Sigmoid colon (tissue), 7 donors: ENCODE data around the gene GCNT2. TPM values are rescaled to one million over a fixed set of nuclear protein-coding genes. Genes with fewer than 3 reads are reported as not detected.

Experiments used
- DNase-seq: peaks from one replicate; pipeline ENCODE4 v3.0.0-alpha.2; 2019
- H3K27ac ChIP-seq, 4 donors: fragments of 200-600 bp; sonication (generic); one replicate each; pipeline ENCODE4 v1.5.1; 2016 to 2019; ENCODE audit warnings: mild to moderate bottlenecking in 1 of 4
- H3K27me3 ChIP-seq, 3 donors: fragments of 200-600 bp; sonication (generic); one replicate each; pipeline ENCODE4 v1.5.1; 2019; ENCODE audit warnings: mild to moderate bottlenecking in 1 of 3
- H3K36me3 ChIP-seq, 4 donors: fragments of 200-600 bp; sonication (generic); one replicate each; pipeline ENCODE4 v1.5.1; 2016 to 2019
- H3K4me1 ChIP-seq, 4 donors: fragments of 200-600 bp; sonication (generic); one replicate each; pipeline ENCODE4 v1.5.1; 2017 to 2019
- H3K4me3 ChIP-seq, 4 donors: fragments of 200-600 bp; sonication (generic); one replicate each; pipeline ENCODE4 v1.5.1; 2017 to 2019; ENCODE audit warnings: mild to moderate bottlenecking in 2 of 4, moderate library complexity in 1 of 4
- H3K9me3 ChIP-seq, 4 donors: fragments of 200-600 bp in 3 of 4; sonication (generic) in 3 of 4; one replicate each; pipeline versions ENCODE4 v1.5.1 to v1.6.1; 2013 to 2019
- EP300 ChIP-seq, 4 donors: sonication (generic); formaldehyde crosslinking; IDR thresholded peaks; one replicate each; pipeline ENCODE4 v1.6.1; 2017; ENCODE audit warnings: antibody characterized with exemption in 4 of 4
- POLR2A ChIP-seq, 2 donors: fragments of 450-650 bp; IDR thresholded peaks; one replicate each; pipeline ENCODE4 v1.6.1; 2016; ENCODE audit warnings: antibody characterized with exemption in 2 of 2, mild to moderate bottlenecking in 2 of 2, moderate library complexity in 2 of 2
- POLR2AphosphoS5 ChIP-seq, 4 donors: sonication (generic); formaldehyde crosslinking; IDR thresholded peaks; one replicate each; pipeline ENCODE4 v1.6.1; 2017; ENCODE audit warnings: antibody characterized with exemption in 4 of 4
- WGBS, 2 donors: extraction: QIAGEN DNeasy Blood & Tissue Kit; methylation state at CpG; one replicate each; pipeline ENCODE4 v1.1.7; 2013; 5-methylcytosine and 5-hydroxymethylcytosine counted together
- intact Hi-C: fragments of 100-400 bp; cut with DNase I; formaldehyde crosslinking; loops from one replicate; pipeline ENCODE4 v1.15.1; 2023
- polyA plus RNA-seq, 3 donors: library from polyadenylated mRNA; stranded (reverse); fragments of 200-250 nt; gene quantifications; one replicate each; pipeline ENCODE4 v1.2.3, GENCODE V29; 2013
- total RNA-seq, 4 donors: library from RNA; depleted of rRNA; stranded (reverse); fragments of >200 nt; gene quantifications; one replicate each; pipeline ENCODE4 v1.1.0, GENCODE V29; 2016
- TF ChIP-seq, protein P1 (sequence below), 4 experiments: fragments of 450-650 bp in 3 of 4; fragments of 200-600 bp in 1 of 4; IDR thresholded peaks; one replicate each; pipeline ENCODE4 v1.5.1; 2016 to 2019; ENCODE audit warnings: antibody characterized with exemption in 4 of 4, mild to moderate bottlenecking in 3 of 4, moderate library complexity in 2 of 4
- donor health status: healthy with polysubstance abuse.
- donor health status: Bipolar disorder and iron deficiency.
- donor health status: healthy.

The GCNT2 gene
- total and polyA plus RNA-seq, 7 donors: 2.4 to 26.9 (median 13.2) TPM

DNA sequence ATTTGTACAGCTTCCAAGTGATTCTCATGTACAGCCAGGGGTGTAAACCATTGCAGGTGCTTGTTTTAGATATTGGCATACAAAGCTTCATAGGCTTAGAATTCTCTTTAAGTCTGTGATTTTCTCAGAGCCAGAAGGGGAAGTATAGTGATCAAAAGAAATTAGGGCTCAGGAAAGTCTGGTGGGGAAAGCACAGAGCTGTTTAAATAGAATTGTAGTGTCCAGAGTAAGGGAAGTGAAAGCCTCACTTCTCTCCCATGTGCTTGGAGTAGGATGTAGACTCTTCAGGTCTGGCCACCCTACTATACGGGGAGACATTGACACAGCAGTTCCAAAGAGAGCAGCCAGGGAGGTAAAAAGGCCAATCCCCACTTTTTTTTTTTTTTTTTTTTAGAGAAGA is 10.4 kb downstream of the GCNT2 start:
- DNase-seq: no peak
- no peak overlapping the region for H3K27ac ChIP-seq
- intact Hi-C loops: no loop called here
- TF ChIP-seq EP300 (IDR thresholded peaks at IDR 0.05) (no peak), POLR2A (IDR thresholded peaks at IDR 0.05) (no peak), POLR2AphosphoS5 (IDR thresholded peaks at IDR 0.05) (no peak)
- TF ChIP-seq, protein P1, sequence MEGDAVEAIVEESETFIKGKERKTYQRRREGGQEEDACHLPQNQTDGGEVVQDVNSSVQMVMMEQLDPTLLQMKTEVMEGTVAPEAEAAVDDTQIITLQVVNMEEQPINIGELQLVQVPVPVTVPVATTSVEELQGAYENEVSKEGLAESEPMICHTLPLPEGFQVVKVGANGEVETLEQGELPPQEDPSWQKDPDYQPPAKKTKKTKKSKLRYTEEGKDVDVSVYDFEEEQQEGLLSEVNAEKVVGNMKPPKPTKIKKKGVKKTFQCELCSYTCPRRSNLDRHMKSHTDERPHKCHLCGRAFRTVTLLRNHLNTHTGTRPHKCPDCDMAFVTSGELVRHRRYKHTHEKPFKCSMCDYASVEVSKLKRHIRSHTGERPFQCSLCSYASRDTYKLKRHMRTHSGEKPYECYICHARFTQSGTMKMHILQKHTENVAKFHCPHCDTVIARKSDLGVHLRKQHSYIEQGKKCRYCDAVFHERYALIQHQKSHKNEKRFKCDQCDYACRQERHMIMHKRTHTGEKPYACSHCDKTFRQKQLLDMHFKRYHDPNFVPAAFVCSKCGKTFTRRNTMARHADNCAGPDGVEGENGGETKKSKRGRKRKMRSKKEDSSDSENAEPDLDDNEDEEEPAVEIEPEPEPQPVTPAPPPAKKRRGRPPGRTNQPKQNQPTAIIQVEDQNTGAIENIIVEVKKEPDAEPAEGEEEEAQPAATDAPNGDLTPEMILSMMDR (IDR thresholded peaks at IDR 0.05): no peak
- H3K4me3 ChIP-seq: no peak overlapping the region
- peaks cover 0 to 5% (median 0%) of the 10 kb centered on the region in 4 donors for H3K4me1 ChIP-seq
- H3K36me3 ChIP-seq: peaks cover 0 to 7% (median 0%) of the 10 kb centered on the region in 4 donors
- H3K27me3 ChIP-seq: no peaks in the 10 kb centered on the region
- H3K9me3 ChIP-seq: no peaks in the 10 kb centered on the region
- WGBS, 2 donors: 44 to 71% methylated on average over 1 of the region's 1 CpG

DNA sequence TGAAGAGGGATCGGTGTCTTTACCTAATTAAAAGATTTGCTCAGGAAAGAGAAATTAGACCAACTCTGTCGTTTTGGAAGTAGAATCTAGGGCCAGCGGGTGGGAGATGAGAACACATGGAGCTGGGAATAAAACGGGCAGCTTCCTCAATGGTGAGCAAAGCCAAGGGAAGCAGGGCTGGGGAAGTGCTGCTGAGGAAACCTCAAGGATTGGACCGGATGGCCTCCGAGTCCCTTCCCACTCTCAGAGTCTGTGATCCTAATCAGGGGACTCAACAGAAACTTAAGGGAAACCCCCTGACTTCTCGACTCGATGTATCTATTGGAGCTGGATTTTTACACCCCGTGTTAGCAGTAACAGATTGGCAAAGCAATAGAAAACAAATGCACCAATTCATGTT is 10.8 kb downstream of the GCNT2 start:
- no peak for DNase-seq
- 68 to 82% methylated on average over 9 of the region's 9 CpGs for WGBS, 2 donors
- Histone ChIP-seq H3K36me3 (peaks cover 0 to 7% (median 0%) of the 10 kb centered on the region in 4 donors), H3K27ac (no peak overlapping the region), H3K27me3 (no peaks in the 10 kb centered on the region), H3K9me3 (no peaks in the 10 kb centered on the region), H3K4me3 (no peak overlapping the region), H3K4me1 (peaks cover 0 to 5% (median 0%) of the 10 kb centered on the region in 4 donors)
- intact Hi-C loops: no loop called here
- TF ChIP-seq EP300 (IDR thresholded peaks at IDR 0.05): no peak
- TF ChIP-seq, protein P1 (IDR thresholded peaks at IDR 0.05): no peak
- TF ChIP-seq POLR2AphosphoS5 (IDR thresholded peaks at IDR 0.05): no peak
- no peak for TF ChIP-seq POLR2A (IDR thresholded peaks at IDR 0.05)

DNA sequence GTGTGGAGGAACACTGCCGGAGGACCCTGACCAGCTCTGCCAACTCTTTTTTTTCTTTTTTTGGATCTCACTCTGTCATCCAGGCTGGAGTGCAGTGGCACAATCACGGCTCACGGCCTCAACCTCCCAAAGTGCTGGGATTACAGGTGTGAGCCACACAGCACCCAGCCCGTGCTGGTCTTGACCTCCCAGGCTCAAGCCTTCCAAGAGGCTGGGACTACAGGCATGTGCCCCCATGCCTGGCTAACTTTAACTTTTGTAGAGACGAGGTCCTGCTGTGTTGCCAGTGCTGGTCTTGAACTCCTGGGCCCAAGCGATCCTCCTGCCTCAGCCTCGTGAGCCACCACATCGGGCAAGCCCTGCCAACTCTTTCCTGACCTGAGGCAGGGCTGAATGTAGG is 11.2 kb downstream of the GCNT2 start:
- peaks cover 0 to 5% (median 0%) of the 10 kb centered on the region in 4 donors for H3K4me1 ChIP-seq
- H3K4me3 ChIP-seq: no peak overlapping the region
- no peaks in the 10 kb centered on the region for H3K27me3 ChIP-seq
- TF ChIP-seq POLR2AphosphoS5 (IDR thresholded peaks at IDR 0.05) (no peak), POLR2A (IDR thresholded peaks at IDR 0.05) (no peak), EP300 (IDR thresholded peaks at IDR 0.05) (no peak)
- TF ChIP-seq, protein P1 (IDR thresholded peaks at IDR 0.05): no peak
- no peak for DNase-seq
- WGBS, 2 donors: 86 to 92% methylated on average over 8 of the region's 8 CpGs
- H3K27ac ChIP-seq: no peak overlapping the region
- no peaks in the 10 kb centered on the region for H3K9me3 ChIP-seq
- intact Hi-C loops: no loop called here
- peaks cover 0 to 7% (median 0%) of the 10 kb centered on the region in 4 donors for H3K36me3 ChIP-seq

DNA sequence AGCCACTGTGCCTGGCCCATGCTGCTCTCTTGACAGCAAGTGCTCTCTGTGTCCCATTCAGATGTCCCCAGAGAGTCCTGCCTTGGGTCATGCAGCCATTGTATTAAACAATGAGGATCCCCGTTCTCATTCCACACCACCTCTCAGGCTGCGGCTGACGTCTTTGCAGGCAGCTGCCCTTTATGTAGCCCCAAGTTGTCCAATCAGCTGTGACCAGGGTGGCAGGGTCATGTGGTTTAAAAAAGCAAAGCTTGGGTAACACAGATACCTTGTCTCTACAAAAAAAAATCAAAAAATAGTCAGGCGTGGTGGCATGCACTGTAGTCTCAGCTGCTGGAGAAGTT is 13.2 kb downstream of the GCNT2 start:
- Histone ChIP-seq H3K36me3 (peaks cover 0 to 3% (median 0%) of the 10 kb centered on the region in 4 donors), H3K27ac (no peak overlapping the region), H3K4me3 (no peak overlapping the region), H3K9me3 (no peaks in the 10 kb centered on the region), H3K4me1 (peaks cover 0 to 5% (median 0%) of the 10 kb centered on the region in 4 donors), H3K27me3 (no peaks in the 10 kb centered on the region)
- intact Hi-C loops: no loop called here
- 77 to 80% methylated on average over 4 of the region's 4 CpGs for WGBS, 2 donors
- no peak for TF ChIP-seq POLR2A (IDR thresholded peaks at IDR 0.05)
- TF ChIP-seq, protein P1 (IDR thresholded peaks at IDR 0.05): no peak
- no peak for TF ChIP-seq EP300 (IDR thresholded peaks at IDR 0.05)
- no peak for TF ChIP-seq POLR2AphosphoS5 (IDR thresholded peaks at IDR 0.05)
- no peak for DNase-seq

DNA sequence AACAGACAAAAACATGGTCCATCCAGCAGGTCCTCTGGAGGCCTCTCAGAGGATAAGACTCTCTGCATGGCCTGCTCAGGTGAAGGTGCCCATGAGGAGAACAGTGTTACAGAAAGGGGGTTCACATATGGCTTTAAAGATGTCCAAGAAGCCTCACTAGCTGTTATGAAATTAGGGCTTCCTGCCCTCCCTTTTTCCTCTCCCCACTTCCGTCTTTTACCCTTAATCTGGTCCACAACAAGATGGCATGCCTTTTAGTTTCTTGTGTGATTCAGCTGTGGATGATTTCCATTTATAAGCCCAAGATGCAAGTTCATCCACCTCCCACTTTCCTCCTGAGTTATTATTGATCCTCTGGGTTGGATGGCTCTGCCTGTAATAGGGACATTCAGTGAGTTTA is 14.0 kb downstream of the GCNT2 start:
- H3K9me3 ChIP-seq: no peaks in the 10 kb centered on the region
- no peak for DNase-seq
- H3K27ac ChIP-seq: no peak overlapping the region
- H3K4me1 ChIP-seq: peaks cover 0 to 5% (median 0%) of the 10 kb centered on the region in 4 donors
- H3K27me3 ChIP-seq: no peaks in the 10 kb centered on the region
- no peak overlapping the region for H3K4me3 ChIP-seq
- 67 to 86% methylated on average over 1 of the region's 1 CpG for WGBS, 2 donors
- intact Hi-C loops: no loop called here
- TF ChIP-seq POLR2AphosphoS5 (IDR thresholded peaks at IDR 0.05): no peak
- TF ChIP-seq EP300 (IDR thresholded peaks at IDR 0.05): no peak
- TF ChIP-seq POLR2A (IDR thresholded peaks at IDR 0.05): no peak
- TF ChIP-seq, protein P1 (IDR thresholded peaks at IDR 0.05): no peak
- H3K36me3 ChIP-seq: no peaks in the 10 kb centered on the region
